Heart right ventricle (tissue), 16 donors: ENCODE results near the gene FOLR3. TPM values are rescaled to one million over a fixed set of nuclear protein-coding genes. Genes with fewer than 3 reads are reported as not detected.
"Not testable (repeated sequence)": the region's sequence is repeated elsewhere in the genome, so short reads cannot be mapped to it uniquely, and the experiment has no call there.

ENCODE experiments used
- ATAC-seq, 8 donors: fragments of 200-7000 bp; cut with Tn5 transposase; one replicate each; pipeline ENCODE4 v1.9.1; 2020; ENCODE audit warnings: mild to moderate bottlenecking in 8 of 8, moderate library complexity in 8 of 8, moderate number of reproducible peaks in 1 of 8
- DNase-seq, 2 donors: peaks; one replicate each; pipeline ENCODE4 v3.0.0-alpha.2; 2020
- H3K27ac ChIP-seq, 10 donors: fragments of 200-600 bp; sonication (generic) in 2 of 10; one replicate each; pipeline versions ENCODE4 v1.5.0 to v1.8.0; 2020 to 2022; ENCODE audit warnings: mild to moderate bottlenecking in 3 of 10
- H3K27me3 ChIP-seq, 7 donors: fragments of 200-600 bp; one replicate each; pipeline ENCODE4 v1.8.0; 2021 to 2022; ENCODE audit warnings: mild to moderate bottlenecking in 2 of 7
- H3K36me3 ChIP-seq, 9 donors: fragments of 200-600 bp; sonication (generic) in 1 of 9; one replicate each; pipeline versions ENCODE4 v1.5.0 to v1.8.0; 2020 to 2022; ENCODE audit warnings: mild to moderate bottlenecking in 2 of 9
- H3K4me1 ChIP-seq, 9 donors: fragments of 200-600 bp; sonication (generic) in 1 of 9; one replicate each; pipeline versions ENCODE4 v1.5.0 to v1.8.0; 2020 to 2022; ENCODE audit warnings: mild to moderate bottlenecking in 4 of 9
- H3K4me3 ChIP-seq, 10 donors: fragments of 200-600 bp; sonication (generic) in 2 of 10; one replicate each; pipeline versions ENCODE4 v1.5.0 to v1.8.0; 2020 to 2022; ENCODE audit warnings: mild to moderate bottlenecking in 7 of 10, moderate library complexity in 2 of 10
- H3K9me3 ChIP-seq, 11 donors: fragments of 200-600 bp in 10 of 11; sonication (generic) in 2 of 11; one replicate each; pipeline versions ENCODE4 v1.5.0 to v1.8.0; 2013 to 2022; ENCODE audit warnings: mild to moderate bottlenecking in 2 of 11, control low read depth in 1 of 11, moderate library complexity in 1 of 11
- CTCF ChIP-seq, 9 donors: fragments of 200-600 bp; sonication (generic) in 2 of 9; IDR thresholded peaks; one replicate each; pipeline versions ENCODE4 v1.5.0 to v1.8.0; 2021 to 2022; ENCODE audit warnings: antibody characterized with exemption in 9 of 9, mild to moderate bottlenecking in 5 of 9, moderate library complexity in 1 of 9
- WGBS, 2 donors: extraction: QIAGEN DNeasy Blood & Tissue Kit; methylation state at CpG; one replicate each; pipeline ENCODE4 v1.1.7; 2013; ENCODE audit warnings: inconsistent platforms in 1 of 2; 5-methylcytosine and 5-hydroxymethylcytosine counted together
- intact Hi-C, 10 donors: fragments of 100-400 bp; cut with DNase I; formaldehyde crosslinking; loops; one replicate each; pipeline versions ENCODE4 v1.11.1 to v1.14.2; 2022
- polyA plus RNA-seq, 2 donors: library from polyadenylated mRNA; stranded (reverse); fragments of 200-250 nt; gene quantifications; one replicate each; pipeline ENCODE4 v1.2.3, GENCODE V29; 2013
- total RNA-seq, 10 donors: library from RNA; stranded (reverse); fragmentation: NEBNext Ultra II Directional in 3 of 10; extraction: Animal tissue kit (Norgen Biotek cat#: 25700) in 3 of 10; gene quantifications; one replicate each; pipeline versions ENCODE4 v1.2.1 to v1.2.4, GENCODE V29; 2021 to 2023
- donor health status: Arrhythmogenic right ventricular cardiomyopathy.
- donor health status: ischemic (EF 13 %, LVEDD 7.1; RV severe dilation, severe dysfunction).
- donor health status: healthy with polysubstance abuse.
- donor health status: DM: no; HTN: yes; CAD: no.
- donor health status: DM: no; HTN: no; CAD: no.
- donor health status: ischemic (EF 25% LVEDD 6.9; RV normal size, moderate dysfunction).
- donor health status: ischemic (EF 25% LVEDD 5.7; RV mildly dilated, moderate dysfunction).
- donor health status: healthy.
- donor health status: DM: yes; HTN: yes; CAD: no.
- donor health status: Ischemic cardiomyopathy.
- donor health status: ischemic (EF 35%, LVEDD 5.7; RV mildly dilated, moderate dysfunction).
- donor health status: nonischemic (EF 11% LVEDD 7.7; RV severe dilation, severe dysfunction).
- donor health status: DM: yes; HTN: yes; CAD: no.
- donor health status: PGD.
- donor health status: ischemic (EF 29% LVEDD 5.4; RV normal size, mild dysfunction).
- donor health status: nonischemic (EF 23%, LVEDD 6.1; RV moderate dilation, normal function).

Gene FOLR3
- total and polyA plus RNA-seq, 12 donors, result 0.23 to 1.1 (median 0.63) TPM; not detected in 8

GRCh38 chr11:72150882-72151281 is 15.4 kb downstream of the FOLR3 start:
- Histone ChIP-seq H3K36me3 (no peaks in the 10 kb centered on the region), H3K4me3 (no peak overlapping the region), H3K4me1 (no peaks in the 10 kb centered on the region), H3K27me3 (peaks cover 0 to 8% (median 0%) of the 10 kb centered on the region in 7 donors), H3K27ac (no peak overlapping the region), H3K9me3 (no peaks in the 10 kb centered on the region)
- DNase-seq (no peak), ATAC-seq (no peak)
- intact Hi-C loops, result no loop called here
- no peak for TF ChIP-seq CTCF (IDR thresholded peaks at IDR 0.05)
- WGBS, 2 donors, result 64 to 75% methylated on average over 4 of the region's 4 CpGs

- DNase-seq, ATAC-seq, H3K36me3 ChIP-seq, H3K9me3 ChIP-seq, intact Hi-C loops, H3K4me1 ChIP-seq, H3K27ac ChIP-seq, H3K4me3 ChIP-seq: not testable (repeated sequence)
- H3K27me3 ChIP-seq, result peaks cover 0 to 13% (median 4%) of the 10 kb centered on the region in 7 donors
- 86 to 88% methylated on average over 6 of the region's 6 CpGs for WGBS, 2 donors
Measured at GRCh38 chr11:72153874-72154273, 18.3 kb downstream of the FOLR3 start.

GRCh38 chr11:72154816-72155215 is 19.3 kb downstream of the FOLR3 start:
- TF ChIP-seq CTCF (IDR thresholded peaks at IDR 0.05), result no peak
- intact Hi-C loops, result no loop called here

GRCh38 chr11:72155751-72156150 is 20.2 kb downstream of the FOLR3 start:
- no peaks in the 10 kb centered on the region for H3K9me3 ChIP-seq
- H3K36me3 ChIP-seq, result no peaks in the 10 kb centered on the region
- no peak overlapping the region for H3K27ac ChIP-seq
- DNase-seq (no peak), ATAC-seq (no peak)
- no peak overlapping the region for H3K4me3 ChIP-seq
- no peaks in the 10 kb centered on the region for H3K4me1 ChIP-seq
- TF ChIP-seq CTCF (IDR thresholded peaks at IDR 0.05), result no peak
- intact Hi-C loops, result no loop called here
- peaks cover 0 to 23% (median 19%) of the 10 kb centered on the region in 7 donors for H3K27me3 ChIP-seq
- 83 to 89% methylated on average over 4 of the region's 4 CpGs for WGBS, 2 donors

More at GRCh38 chr11:72154816-72155215, 19.3 kb downstream of the FOLR3 start:
- H3K9me3 ChIP-seq, result no peaks in the 10 kb centered on the region
- H3K4me1 ChIP-seq, result no peaks in the 10 kb centered on the region
- H3K27ac ChIP-seq, result no peak overlapping the region
- DNase-seq, result no peak
- no peak for ATAC-seq
- H3K4me3 ChIP-seq, result no peak overlapping the region
- WGBS, 2 donors, result 82 to 90% methylated on average over 3 of the region's 3 CpGs
- H3K36me3 ChIP-seq, result no peaks in the 10 kb centered on the region
- peaks cover 0 to 16% (median 13%) of the 10 kb centered on the region in 7 donors for H3K27me3 ChIP-seq

GRCh38 chr11:72157131-72157530 is 21.6 kb downstream of the FOLR3 start:
- no peaks in the 10 kb centered on the region for H3K4me1 ChIP-seq
- H3K27ac ChIP-seq, result no peak overlapping the region
- no peaks in the 10 kb centered on the region for H3K36me3 ChIP-seq
- no peaks in the 10 kb centered on the region for H3K9me3 ChIP-seq
- H3K27me3 ChIP-seq, result peaks cover 0 to 26% (median 22%) of the 10 kb centered on the region in 7 donors
- no peak for DNase-seq
- intact Hi-C loops, result no loop called here
- no peak for TF ChIP-seq CTCF (IDR thresholded peaks at IDR 0.05)
- no peak for ATAC-seq
- no peak overlapping the region for H3K4me3 ChIP-seq
- WGBS, 2 donors, result 71 to 79% methylated on average over 4 of the region's 4 CpGs
